ENCODE results near the gene WNT7B. TPM values are rescaled to one million over a fixed set of nuclear protein-coding genes. Genes with fewer than 3 reads are reported as not detected.

Gene WNT7B
- total RNA-seq, 6 donors from 2014 or later = 5.2 to 15.6 (median 8.8) TPM

- no peaks in the 10 kb centered on the region for H3K36me3 ChIP-seq
- no peak overlapping the region for H3K27ac ChIP-seq
- peaks cover 0 to 5% (median 2%) of the 10 kb centered on the region in 4 donors for H3K9me3 ChIP-seq
- ATAC-seq (ENCODE audit: low FRiP score in 2 of 2) = no peak
- peaks cover 0 to 20% (median 11%) of the 10 kb centered on the region in 4 donors for H3K4me1 ChIP-seq
- no peak overlapping the region for H3K4me3 ChIP-seq
- no peaks in the 10 kb centered on the region for H3K27me3 ChIP-seq
- peak in 1 of 2 donors; percentile 42 for DNase-seq
- 74% methylated on average over 13 to 14 of the region's 14 CpGs for WGBS, 2 donors
- TF ChIP-seq POLR2A (IDR thresholded peaks at IDR 0.05) = no peak
- no peak for TF ChIP-seq POLR2AphosphoS5 (IDR thresholded peaks at IDR 0.05)
- TF ChIP-seq EP300 (IDR thresholded peaks at IDR 0.05) = no peak
- TF ChIP-seq CTCF (IDR thresholded peaks at IDR 0.05) = no peak
Observed at GRCh38 chr22:45917700-45918458, 59.1 kb downstream of the WNT7B start.

- H3K9me3 ChIP-seq = peaks cover 0 to 5% (median 2%) of the 10 kb centered on the region in 4 donors
- H3K4me3 ChIP-seq = no peak overlapping the region
- H3K27ac ChIP-seq = no peak overlapping the region
- no peaks in the 10 kb centered on the region for H3K27me3 ChIP-seq
- H3K4me1 ChIP-seq = peaks cover 5 to 27% (median 18%) of the 10 kb centered on the region in 4 donors
- 63 to 66% methylated on average over 6 to 12 of the region's 12 CpGs for WGBS, 2 donors
- no peaks in the 10 kb centered on the region for H3K36me3 ChIP-seq
- TF ChIP-seq POLR2A (IDR thresholded peaks at IDR 0.05) (no peak), EP300 (IDR thresholded peaks at IDR 0.05) (no peak), POLR2AphosphoS5 (IDR thresholded peaks at IDR 0.05) (no peak), CTCF (IDR thresholded peaks at IDR 0.05) (no peak)
- DNase-seq = peak in 1 of 2 donors; percentile 54
- no peak for ATAC-seq (ENCODE audit: low FRiP score in 2 of 2)
Observed at GRCh38 chr22:45917146-45917545, 59.8 kb downstream of the WNT7B start.

GRCh38 chr22:45916515-45916914 is 60.4 kb downstream of the WNT7B start:
- H3K4me1 ChIP-seq = peaks cover 7 to 33% (median 22%) of the 10 kb centered on the region in 4 donors
- H3K4me3 ChIP-seq = no peak overlapping the region
- no peaks in the 10 kb centered on the region for H3K27me3 ChIP-seq
- ATAC-seq (ENCODE audit: low FRiP score in 2 of 2) = no peak
- peaks cover 0 to 5% (median 2%) of the 10 kb centered on the region in 4 donors for H3K9me3 ChIP-seq
- no peaks in the 10 kb centered on the region for H3K36me3 ChIP-seq
- peak in 1 of 2 donors; percentile 71 for DNase-seq
- no peak overlapping the region for H3K27ac ChIP-seq
- 82 to 86% methylated on average over 4 to 6 of the region's 7 CpGs for WGBS, 2 donors
- no peak for TF ChIP-seq POLR2A (IDR thresholded peaks at IDR 0.05)
- TF ChIP-seq CTCF (IDR thresholded peaks at IDR 0.05) = no peak
- no peak for TF ChIP-seq EP300 (IDR thresholded peaks at IDR 0.05)
- TF ChIP-seq POLR2AphosphoS5 (IDR thresholded peaks at IDR 0.05) = no peak

GRCh38 chr22:45915841-45916240 is 61.1 kb downstream of the WNT7B start:
- Histone ChIP-seq H3K4me3 (no peak overlapping the region), H3K9me3 (peaks cover 0 to 5% (median 2%) of the 10 kb centered on the region in 4 donors), H3K4me1 (peaks cover 7 to 38% (median 22%) of the 10 kb centered on the region in 4 donors), H3K27ac (no peak overlapping the region), H3K36me3 (no peaks in the 10 kb centered on the region), H3K27me3 (no peaks in the 10 kb centered on the region)
- 86 to 88% methylated on average over 16 of the region's 16 CpGs for WGBS, 2 donors
- ATAC-seq (ENCODE audit: low FRiP score in 2 of 2) = no peak
- TF ChIP-seq EP300 (IDR thresholded peaks at IDR 0.05) = no peak
- TF ChIP-seq POLR2AphosphoS5 (IDR thresholded peaks at IDR 0.05) = no peak
- TF ChIP-seq POLR2A (IDR thresholded peaks at IDR 0.05) = no peak
- no peak for TF ChIP-seq CTCF (IDR thresholded peaks at IDR 0.05)
- peak in 1 of 2 donors; percentile 65 for DNase-seq
